GM21717 (cell line): ENCODE measurements around the gene NECTIN1.

ENCODE experiments used
- ATAC-seq: cut with Tn5 transposase; IDR thresholded peaks from one replicate; pipeline ENCODE4 v1.9.1; 2021; ENCODE audit warnings: mild to moderate bottlenecking, moderate library complexity; ENCODE audit not compliant: unreplicated experiment

Gene NECTIN1

GRCh38 chr11:119728651-119729580 is at the start of gene NECTIN1:
TSS of gene NECTIN1 (minus strand) at chr11:119729200. CDS start at chr11:119728553, 647 bp downstream.
- peak; percentile 79 for ATAC-seq

- no peak for ATAC-seq
Observed at GRCh38 chr11:119778391-119779194, 49.6 kb upstream of the NECTIN1 start.

- no peak for ATAC-seq
Observed at GRCh38 chr11:119777940-119778339, 48.9 kb upstream of the NECTIN1 start.

GRCh38 chr11:119776651-119777050 is 47.7 kb upstream of the NECTIN1 start:
- ATAC-seq = no peak

GRCh38 chr11:119776031-119776636 is 47.1 kb upstream of the NECTIN1 start:
- no peak for ATAC-seq

DNA sequence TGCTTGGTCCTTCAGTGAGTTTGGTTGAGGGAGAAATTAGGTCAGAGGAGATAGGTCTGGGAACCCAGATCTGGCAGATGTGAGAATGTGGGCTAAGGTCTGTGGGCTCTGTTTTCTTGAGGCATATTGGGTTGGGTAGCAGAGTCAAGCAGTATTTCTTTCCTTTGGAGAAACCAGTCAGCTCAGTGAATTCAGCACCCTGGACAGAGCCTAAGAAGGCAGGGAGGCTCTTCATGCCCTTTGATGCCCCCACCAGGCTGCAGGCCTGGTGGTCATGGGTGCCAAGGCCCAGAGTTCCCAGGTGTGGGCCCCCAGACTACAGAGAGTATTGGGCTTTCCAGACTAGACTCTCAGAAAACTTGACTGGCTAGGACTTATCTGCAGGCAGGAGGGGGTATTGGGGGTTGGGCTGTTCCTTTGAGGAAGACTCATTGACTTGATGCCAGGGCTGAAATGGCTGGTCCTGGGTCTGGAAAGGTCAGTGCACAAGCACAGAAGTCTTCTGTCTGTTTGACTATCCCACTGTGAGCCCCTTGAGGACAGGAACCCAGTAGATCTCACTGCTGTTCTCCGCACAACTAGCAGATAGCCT is 45.3 kb upstream of the NECTIN1 start:
- no peak for ATAC-seq

- no peak for ATAC-seq
Observed at GRCh38 chr11:119772641-119773415, 43.8 kb upstream of the NECTIN1 start.

- ATAC-seq = no peak
Observed at GRCh38 chr11:119772076-119772475, 43.1 kb upstream of the NECTIN1 start.

GRCh38 chr11:119771172-119771770 is 42.3 kb upstream of the NECTIN1 start:
- ATAC-seq = no peak

GRCh38 chr11:119765628-119766027 is 36.6 kb upstream of the NECTIN1 start:
- ATAC-seq = no peak

- ATAC-seq = no peak
Observed at GRCh38 chr11:119764108-119764868, 35.3 kb upstream of the NECTIN1 start.

DNA sequence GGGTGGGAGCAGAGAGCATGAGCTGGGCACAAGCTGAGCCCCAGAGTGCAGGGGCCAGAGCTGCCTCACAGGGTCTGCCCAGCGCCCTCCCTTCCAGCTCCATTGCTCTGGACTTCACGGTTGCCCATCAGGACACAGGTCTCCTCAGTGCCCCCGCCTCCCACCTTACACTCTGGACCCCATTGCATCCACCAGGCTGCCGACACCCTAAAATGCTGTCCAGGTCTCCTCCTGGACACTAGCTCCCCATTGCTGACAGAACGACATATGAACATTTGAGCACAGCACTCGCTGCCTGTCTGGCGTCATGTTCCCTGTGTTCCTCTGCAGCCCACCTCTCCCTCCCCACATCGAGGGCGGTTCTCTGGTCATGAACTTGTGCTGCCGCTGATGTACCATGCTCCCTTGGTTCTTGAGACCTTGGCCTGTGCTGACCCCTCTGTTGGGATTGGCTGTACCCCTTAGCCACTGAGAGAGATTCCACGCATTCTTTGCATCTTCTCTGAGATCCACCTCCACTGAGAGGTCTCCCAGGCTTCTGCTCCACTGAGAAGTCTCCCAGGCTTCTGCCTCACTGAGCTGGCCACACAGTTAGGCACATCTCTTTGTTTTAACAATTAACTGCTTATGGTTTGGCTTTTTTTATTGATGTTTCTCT is 34.2 kb upstream of the NECTIN1 start:
- no peak for ATAC-seq

GRCh38 chr11:119759747-119760412 is 30.9 kb upstream of the NECTIN1 start:
- ATAC-seq = no peak

DNA sequence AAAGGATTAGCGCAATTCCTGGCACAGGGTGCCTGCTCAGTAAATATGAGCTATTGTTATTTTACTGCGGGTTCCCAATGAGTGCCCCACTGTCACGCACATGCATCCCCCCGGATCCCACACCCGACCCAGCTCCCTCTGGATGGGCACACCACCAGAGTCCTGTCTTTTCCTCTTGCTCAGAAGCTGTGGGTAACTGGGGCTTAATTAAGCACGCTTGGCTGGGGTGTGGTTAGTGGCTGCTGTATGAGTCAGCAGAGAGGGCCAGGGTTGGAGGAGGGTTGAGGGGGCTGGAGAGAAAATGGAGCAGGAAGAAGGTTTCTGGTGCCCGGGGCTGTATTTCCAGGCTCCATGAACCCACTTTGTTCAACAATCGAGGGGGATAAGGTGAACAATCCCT is 30.3 kb upstream of the NECTIN1 start:
- no peak for ATAC-seq

GRCh38 chr11:119758291-119758690 is 29.3 kb upstream of the NECTIN1 start:
- no peak for ATAC-seq

- no peak for ATAC-seq
Observed at GRCh38 chr11:119757378-119757777, 28.4 kb upstream of the NECTIN1 start.

- ATAC-seq = no peak
Observed at GRCh38 chr11:119756169-119756865, 27.3 kb upstream of the NECTIN1 start.
